Activated T-helper 1 cell treated with Interleukin-2 at 50 U/mL for 16 hours (primary cell): ENCODE data around the gene SIX3.

ENCODE experiments used
- DNase-seq: peaks from one replicate; pipeline ENCODE4 v3.0.0-alpha.2; 2020; ENCODE audit warnings: low read depth

SIX3 gene

GRCh38 chr2:44941551-44942234 is at the start of gene SIX3:
SIX3 (plus strand) TSS chr2:44941702; CDS start chr2:44942105, 403 bp downstream.
- no peak for DNase-seq

- no peak for DNase-seq
Observed at GRCh38 chr2:44894058-44894457, 47.4 kb upstream of the SIX3 start.

GRCh38 chr2:44895061-44895460 is 46.4 kb upstream of the SIX3 start:
- no peak for DNase-seq

GRCh38 chr2:44897406-44897805 is 44.1 kb upstream of the SIX3 start:
- DNase-seq: no peak

GRCh38 chr2:44902217-44903137 is 39.0 kb upstream of the SIX3 start:
- no peak for DNase-seq

GRCh38 chr2:44904578-44904977 is 36.9 kb upstream of the SIX3 start:
- no peak for DNase-seq

GRCh38 chr2:44906972-44907371 is 34.5 kb upstream of the SIX3 start:
- DNase-seq: no peak

- no peak for DNase-seq
Observed at GRCh38 chr2:44909831-44910230, 31.7 kb upstream of the SIX3 start.

GRCh38 chr2:44912660-44913059 is 28.8 kb upstream of the SIX3 start:
- DNase-seq: no peak

- DNase-seq: no peak
Observed at GRCh38 chr2:44916291-44916690, 25.2 kb upstream of the SIX3 start.

- DNase-seq: no peak
Observed at GRCh38 chr2:44918095-44918775, 23.3 kb upstream of the SIX3 start.

- no peak for DNase-seq
Observed at GRCh38 chr2:44920751-44921150, 20.8 kb upstream of the SIX3 start.

- no peak for DNase-seq
Observed at GRCh38 chr2:44922776-44923175, 18.7 kb upstream of the SIX3 start.

GRCh38 chr2:44925561-44926136 is 15.9 kb upstream of the SIX3 start:
- DNase-seq: no peak

- DNase-seq: no peak
Observed at GRCh38 chr2:44926957-44927356, 14.5 kb upstream of the SIX3 start.

GRCh38 chr2:44927985-44928482 is 13.5 kb upstream of the SIX3 start:
- DNase-seq: no peak

GRCh38 chr2:44928483-44929158 is 12.9 kb upstream of the SIX3 start:
- DNase-seq: no peak

- DNase-seq: no peak
Observed at GRCh38 chr2:44929159-44929734, 12.3 kb upstream of the SIX3 start.

- no peak for DNase-seq
Observed at GRCh38 chr2:44929735-44930273, 11.7 kb upstream of the SIX3 start.

GRCh38 chr2:44930274-44931197 is 11.0 kb upstream of the SIX3 start:
- no peak for DNase-seq
